GM12878 (cell line): ENCODE measurements around the gene KCNAB2. TPM values are rescaled to one million over a fixed set of nuclear protein-coding genes. Genes with fewer than 3 reads are reported as not detected.

Experiments used
- ATAC-seq: fragments of 200-7000 bp; cut with Tn5 transposase; 3 replicates; pipeline ENCODE4 v1.9.1; 2020; ENCODE audit warnings: mild to moderate bottlenecking, moderate library complexity
- BruUV-seq: library from RNA; stranded (reverse); fragments of 400-500 nt; replicated peaks from 2 replicates; lab custom pipeline; 2021; lab: Mats Ljungman, UMichigan
- CTCF ChIA-PET: fragments of 300-600 bp; sonication (Branson Sonifier 250); formaldehyde crosslinking; extraction: SDS; loops from one replicate; lab custom pipeline; 2021; ENCODE audit warnings: inconsistent platforms; lab: Yijun Ruan, JAX
- POLR2A ChIA-PET: fragments of 350-600 bp; formaldehyde crosslinking; extraction: SDS; loops from one replicate; lab custom pipeline; 2021; ENCODE audit warnings: inconsistent platforms; lab: Charles Lee
- RAD21 ChIA-PET: fragments of 300-600 bp; sonication (Branson Sonifier 250); formaldehyde crosslinking; loops from one replicate; lab custom pipeline; 2023; ENCODE audit warnings: antibody characterized with exemption; ENCODE audit not compliant: unreplicated experiment; lab: Charles Lee
- SMC1A ChIA-PET: fragments of 300-600 bp; sonication (Branson Sonifier 250); formaldehyde crosslinking; loops from one replicate; lab custom pipeline; 2023; ENCODE audit not compliant: unreplicated experiment, uncharacterized antibody; lab: Charles Lee
- DNase-seq: peaks from one replicate; pipeline ENCODE4 v3.0.0-alpha.2; 2011; ENCODE audit warnings: low read depth, low spot score
- FAIRE-seq: peaks from 3 replicates; lab custom pipeline; 2011; peaks lifted over from hg19 to GRCh38; lab: Jason Lieb, UNC
- H2AFZ ChIP-seq: 2 replicates; pipeline ENCODE4 v1.6.0; 2011; ENCODE audit warnings: low read depth, low read length, control low read depth; ENCODE audit not compliant: control insufficient read depth
- H3K27ac ChIP-seq: 2 replicates; pipeline ENCODE4 v1.5.1; 2011; ENCODE audit warnings: control low read depth; ENCODE audit not compliant: control insufficient read depth, insufficient read depth
- H3K27me3 ChIP-seq, 2 experiments: replicated peaks in 1 of 2; 2 replicates each; pipeline versions ENCODE4 v1.6.0 to v1.6.1; 2011; ENCODE audit warnings: low read length in 1 of 2; ENCODE audit not compliant: control insufficient read depth in 2 of 2, insufficient read depth in 2 of 2
- H3K36me3 ChIP-seq, 2 experiments: 2 replicates each; pipeline ENCODE4 v1.5.1; 2011; ENCODE audit warnings: low read length in 1 of 2; ENCODE audit not compliant: control insufficient read depth in 2 of 2, insufficient read depth in 2 of 2
- H3K4me1 ChIP-seq: 2 replicates; pipeline ENCODE4 v1.6.1; 2011; ENCODE audit warnings: mild to moderate bottlenecking, low read length, moderate library complexity, mixed read lengths; ENCODE audit not compliant: control insufficient read depth, insufficient read depth
- H3K4me2 ChIP-seq: 2 replicates; pipeline ENCODE4 v1.6.0; 2011; ENCODE audit warnings: control low read depth; ENCODE audit not compliant: control insufficient read depth, insufficient read depth
- H3K4me3 ChIP-seq: fragments of 200-600 bp; sonication (generic); 2 replicates; pipeline ENCODE4 v1.5.1; 2016
- H3K79me2 ChIP-seq: 2 replicates; pipeline ENCODE4 v1.6.0; 2011; ENCODE audit warnings: low read length; ENCODE audit not compliant: control insufficient read depth, insufficient read depth
- H3K9ac ChIP-seq: 2 replicates; pipeline ENCODE4 v1.8.0; 2011; ENCODE audit warnings: low read length, control low read depth, mixed read lengths; ENCODE audit not compliant: control insufficient read depth, insufficient read depth
- H3K9me3 ChIP-seq: replicated peaks from 3 replicates; pipeline ENCODE4 v1.5.1; 2011; ENCODE audit warnings: mild to moderate bottlenecking, low read length; ENCODE audit not compliant: control insufficient read depth, insufficient read depth
- H4K20me1 ChIP-seq: 2 replicates; pipeline ENCODE4 v1.6.0; 2011; ENCODE audit not compliant: control insufficient read depth, insufficient read depth
- BHLHE40 ChIP-seq, 2 experiments: fragments of 450-650 bp in 1 of 2; IDR thresholded peaks; 2 replicates each; pipeline ENCODE4 v1.6.1; 2011 to 2017; ENCODE audit warnings: low read depth in 2 of 2, borderline replicate concordance in 1 of 2, improper control_type of control experiment in 1 of 2, low read length in 1 of 2, mild to moderate bottlenecking in 1 of 2
- CTCF ChIP-seq, 3 experiments: IDR thresholded peaks in 2 of 3; conservative IDR thresholded peaks in 1 of 3; 2 replicates each; pipeline ENCODE4 v1.5.1; 2011; ENCODE audit warnings: low read depth in 3 of 3, low read length in 3 of 3, mild to moderate bottlenecking in 3 of 3, control low read depth in 2 of 3, moderate library complexity in 2 of 3, inconsistent platforms in 1 of 3, mixed read lengths in 1 of 3; ENCODE audit not compliant: control insufficient read depth in 2 of 3, insufficient read depth in 1 of 3; ENCODE audit errors: extremely low read depth in 1 of 3
- MEF2A ChIP-seq: IDR thresholded peaks from 2 replicates; pipeline ENCODE4 v1.6.1; 2011; ENCODE audit warnings: low read depth, mild to moderate bottlenecking, low read length, moderate library complexity; ENCODE audit not compliant: insufficient read depth
- RAD21 ChIP-seq: IDR thresholded peaks from 2 replicates; pipeline ENCODE4 v1.6.1; 2011; ENCODE audit warnings: mild to moderate bottlenecking, low read depth, low read length, moderate library complexity; ENCODE audit not compliant: insufficient read depth
- RBBP5 ChIP-seq: fragments of 200-600 bp; sonication (generic); conservative IDR thresholded peaks from 2 replicates; pipeline ENCODE4 v1.6.1; 2016
- SMC3 ChIP-seq: IDR thresholded peaks from 2 replicates; pipeline ENCODE4 v1.6.1; 2011; ENCODE audit warnings: low read length, improper control_type of control experiment, borderline replicate concordance
- TCF12 ChIP-seq: IDR thresholded peaks from 2 replicates; pipeline ENCODE4 v1.6.1; 2011; ENCODE audit warnings: low read depth, mild to moderate bottlenecking, low read length
- ZNF207 ChIP-seq: fragments of 450-650 bp; IDR thresholded peaks from 2 replicates; pipeline ENCODE4 v1.6.1; 2014; ENCODE audit warnings: antibody characterized with exemption, mild to moderate bottlenecking, borderline replicate concordance
- WGBS: methylation state at CpG from one replicate; pipeline ENCODE4 v1.1.6; 2016; ENCODE audit warnings: low lambda C conversion rate; ENCODE audit not compliant: insufficient replicate concordance, insufficient coverage; ENCODE audit errors: missing lambda C conversion rate; 5-methylcytosine and 5-hydroxymethylcytosine counted together
- in situ Hi-C: fragments of 300-500 bp; cut with MboI; formaldehyde crosslinking; loops from 9 replicates; pipeline ENCODE4 v1.14.3; 2018; ENCODE audit warnings: mixed read lengths
- intact Hi-C: fragments of 100-400 bp; cut with micrococcal nuclease; formaldehyde crosslinking; loops from one replicate; pipeline ENCODE4 v1.14.2; 2022; ENCODE audit not compliant: unreplicated experiment
- polyA plus RNA-seq, 11 experiments: library from polyadenylated mRNA; depleted of rRNA in 4 of 11; unstranded in 6 of 11; stranded (reverse) in 5 of 11; fragments of >200 nt; fragmentation: Nextera tagmentation in 4 of 11; fragmentation: Illumina TruSeq in 1 of 11; extraction: Ambion mirVana in 4 of 11; extraction: Trizol in 1 of 11; gene quantifications; 1 replicate in 1 of 11; 2 replicates in 10 of 11; pipeline versions ENCODE4 v1.2.1 to v1.2.3, GENCODE V29; 2011 to 2016; ENCODE audit warnings: inconsistent platforms in 2 of 11, missing spikeins in 2 of 11, low read depth in 1 of 11
- total RNA-seq, 4 experiments: library from RNA; depleted of rRNA in 3 of 4; stranded (reverse); fragments of >200 nt in 3 of 4; fragmentation: Illumina TruSeq in 1 of 4; extraction: Trizol in 1 of 4; gene quantifications; 2 replicates each; pipeline versions ENCODE4 v1.2.1 to v1.2.3, GENCODE V29; 2013 to 2021
- TF ChIP-seq, protein P1 (sequence below): fragments of 450-650 bp; IDR thresholded peaks from 2 replicates; pipeline ENCODE4 v1.6.1; 2018; ENCODE audit warnings: mild to moderate bottlenecking, low read depth, moderate library complexity; ENCODE audit not compliant: partially characterized antibody
- TF ChIP-seq, protein P2 (sequence below): IDR thresholded peaks from 2 replicates; pipeline ENCODE4 v1.6.1; 2011; ENCODE audit warnings: borderline replicate concordance, low read depth, mild to moderate bottlenecking, moderate library complexity, mixed read lengths, low read length; ENCODE audit not compliant: insufficient read depth; ENCODE audit errors: extremely low read length

The KCNAB2 gene
- total and polyA plus RNA-seq, 10 of the 15 experiments (the other 5 are each of a cell fraction or from before 2014, with no cell fraction given), result 2.9 to 123 (median 62.4) TPM

- ChIA-PET POLR2A (no interaction called here), SMC1A (no interaction called here), CTCF (interaction anchor here (1.5 kb wide), 1 partner anchor 28 kb away, joined by 4 read pairs; no protein-coding TSS in a partner anchor), RAD21 (no interaction called here)
- in situ Hi-C loops (no loop called here), intact Hi-C loops (no loop called here)
- no TSS peak for BruUV-seq
- Histone ChIP-seq H4K20me1 (no peaks in the 10 kb centered on the region), H3K27ac (no peak overlapping the region), H3K9ac (no peak overlapping the region), H3K36me3 (no peaks in the 10 kb centered on the region), H3K27me3 (no peaks in the 10 kb centered on the region; a peak in 1 of 4 replicates), H3K4me2 (no peak overlapping the region), H2AFZ (no peak overlapping the region), H3K4me1 (no peaks in the 10 kb centered on the region), H3K4me3 (no peak overlapping the region), H3K9me3 (no peaks in the 10 kb centered on the region), H3K79me2 (no peaks in the 10 kb centered on the region)
- no peak for TF ChIP-seq ZNF207
- TF ChIP-seq TCF12, result 0 out of 2 replicates have a peak, but pooled peaks have one; percentile 11
- TF ChIP-seq, protein P1, sequence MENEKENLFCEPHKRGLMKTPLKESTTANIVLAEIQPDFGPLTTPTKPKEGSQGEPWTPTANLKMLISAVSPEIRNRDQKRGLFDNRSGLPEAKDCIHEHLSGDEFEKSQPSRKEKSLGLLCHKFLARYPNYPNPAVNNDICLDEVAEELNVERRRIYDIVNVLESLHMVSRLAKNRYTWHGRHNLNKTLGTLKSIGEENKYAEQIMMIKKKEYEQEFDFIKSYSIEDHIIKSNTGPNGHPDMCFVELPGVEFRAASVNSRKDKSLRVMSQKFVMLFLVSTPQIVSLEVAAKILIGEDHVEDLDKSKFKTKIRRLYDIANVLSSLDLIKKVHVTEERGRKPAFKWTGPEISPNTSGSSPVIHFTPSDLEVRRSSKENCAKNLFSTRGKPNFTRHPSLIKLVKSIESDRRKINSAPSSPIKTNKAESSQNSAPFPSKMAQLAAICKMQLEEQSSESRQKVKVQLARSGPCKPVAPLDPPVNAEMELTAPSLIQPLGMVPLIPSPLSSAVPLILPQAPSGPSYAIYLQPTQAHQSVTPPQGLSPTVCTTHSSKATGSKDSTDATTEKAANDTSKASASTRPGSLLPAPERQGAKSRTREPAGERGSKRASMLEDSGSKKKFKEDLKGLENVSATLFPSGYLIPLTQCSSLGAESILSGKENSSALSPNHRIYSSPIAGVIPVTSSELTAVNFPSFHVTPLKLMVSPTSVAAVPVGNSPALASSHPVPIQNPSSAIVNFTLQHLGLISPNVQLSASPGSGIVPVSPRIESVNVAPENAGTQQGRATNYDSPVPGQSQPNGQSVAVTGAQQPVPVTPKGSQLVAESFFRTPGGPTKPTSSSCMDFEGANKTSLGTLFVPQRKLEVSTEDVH, result no peak
- TF ChIP-seq SMC3, result peak; percentile 10; the same call in 1 of the 2 replicates
- TF ChIP-seq MEF2A, result no peak
- peak in 1 of 2 experiments; percentile 30; a peak in 1 of 4 replicates for TF ChIP-seq BHLHE40 (IDR thresholded peaks at IDR 0.05; ENCODE audit: borderline replicate concordance in 1 of 2, low read depth in 2 of 2, low read length in 1 of 2)
- no peak for TF ChIP-seq RBBP5
- TF ChIP-seq, protein P2, sequence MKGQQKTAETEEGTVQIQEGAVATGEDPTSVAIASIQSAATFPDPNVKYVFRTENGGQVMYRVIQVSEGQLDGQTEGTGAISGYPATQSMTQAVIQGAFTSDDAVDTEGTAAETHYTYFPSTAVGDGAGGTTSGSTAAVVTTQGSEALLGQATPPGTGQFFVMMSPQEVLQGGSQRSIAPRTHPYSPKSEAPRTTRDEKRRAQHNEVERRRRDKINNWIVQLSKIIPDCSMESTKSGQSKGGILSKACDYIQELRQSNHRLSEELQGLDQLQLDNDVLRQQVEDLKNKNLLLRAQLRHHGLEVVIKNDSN, result peak; percentile 18
- TF ChIP-seq RAD21, result peak; percentile 36; the same call in 1 of the 2 replicates
- TF ChIP-seq CTCF (IDR thresholded peaks at IDR 0.05 in 2 of 3, conservative IDR thresholded peaks at IDR 0.05 in 1 of 3; ENCODE audit: control insufficient read depth in 2 of 3, extremely low read depth in 1 of 3, insufficient read depth in 1 of 3, low read depth in 3 of 3, low read length in 3 of 3), result peak; percentile 29 to 53 (median 39); a peak in 3 of 6 replicates
- 18% methylated on average over 7 of the region's 7 CpGs for WGBS
- DNase-seq (no peak), ATAC-seq (peak; percentile 85), FAIRE-seq (peak; percentile 27)
Observed at GRCh38 chr1:6141592-6141991, 95.9 kb downstream of the KCNAB2 start.
